RKO (cell line): ENCODE measurements around the gene SLX9.
"Not testable (repeated sequence)": the region's sequence is repeated elsewhere in the genome, so short reads cannot be mapped to it uniquely, and the experiment has no call there.

Source experiments
- DNase-seq: peaks from one replicate; pipeline ENCODE4 v3.0.0-alpha.2; 2016; ENCODE audit warnings: low spot score

Gene SLX9

DNA sequence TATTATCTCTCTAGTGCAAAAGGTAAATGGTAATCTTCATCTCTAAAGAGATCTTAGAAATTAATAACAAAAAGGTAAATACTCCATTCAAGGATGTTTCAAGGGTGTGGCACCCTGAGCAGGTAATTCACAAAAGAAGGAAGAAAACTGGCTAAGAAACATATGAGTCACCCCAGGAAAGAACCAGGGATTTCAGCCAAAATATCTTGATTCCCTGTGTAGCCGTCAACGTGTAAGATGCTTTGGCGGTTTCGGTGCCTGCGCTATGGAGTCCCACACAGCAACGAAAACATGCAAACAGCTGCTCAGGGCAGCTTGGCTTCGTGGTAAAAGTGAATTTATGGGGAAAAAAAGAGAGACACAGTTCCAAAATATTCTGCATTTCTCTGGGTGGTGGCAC, 22.9 kb upstream of the SLX9 start:
- DNase-seq: no peak

DNA sequence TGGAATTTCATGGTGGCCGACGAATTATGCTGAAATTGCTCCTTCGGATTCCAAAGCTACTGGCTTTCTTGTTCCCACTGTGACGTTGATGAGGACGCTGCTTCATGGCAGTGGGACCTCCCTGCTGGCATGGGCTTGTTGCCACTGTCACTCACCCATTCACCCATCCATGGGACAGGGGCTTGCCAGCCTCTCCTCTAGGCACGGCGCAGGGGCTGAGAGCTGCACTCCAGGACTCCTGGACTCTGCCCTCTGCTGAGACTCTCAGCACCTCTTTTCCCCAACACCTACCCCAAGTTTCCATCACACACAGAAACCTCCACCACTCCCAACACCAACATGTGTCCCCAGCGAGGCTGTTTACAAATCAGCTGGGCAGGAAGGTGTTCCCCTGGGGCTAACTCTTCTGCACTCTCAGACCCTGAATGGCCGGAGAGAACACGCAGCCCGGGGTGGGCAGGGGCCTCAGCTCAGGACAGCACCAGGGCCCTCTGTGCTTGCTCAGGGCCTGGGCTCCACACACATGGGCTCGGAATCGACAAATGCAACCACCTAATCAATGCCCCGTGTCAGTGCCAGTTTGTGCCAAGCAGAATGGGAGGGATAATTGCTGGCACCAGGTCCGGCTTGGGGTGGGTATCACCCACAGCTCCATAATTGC, 22.3 kb upstream of the SLX9 start:
- DNase-seq: no peak

DNA sequence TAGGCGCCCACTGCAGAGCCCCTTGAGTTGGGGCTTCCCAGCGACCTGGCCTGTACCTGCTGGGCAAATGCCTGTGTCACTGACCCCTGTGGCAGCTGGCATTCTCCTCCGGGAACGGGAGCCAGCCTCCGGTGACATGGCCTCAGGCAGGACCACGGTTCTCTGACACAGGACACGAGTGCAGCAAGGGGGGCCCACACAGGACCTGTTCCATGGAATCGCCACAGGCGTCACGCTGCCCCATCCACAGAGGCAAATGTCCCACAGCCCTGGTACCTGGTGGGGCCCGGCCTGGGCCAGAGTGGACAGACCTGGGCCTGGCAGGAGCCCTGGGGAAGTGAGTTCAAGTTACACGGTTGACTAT, 21.7 kb upstream of the SLX9 start:
- DNase-seq: no peak

DNA sequence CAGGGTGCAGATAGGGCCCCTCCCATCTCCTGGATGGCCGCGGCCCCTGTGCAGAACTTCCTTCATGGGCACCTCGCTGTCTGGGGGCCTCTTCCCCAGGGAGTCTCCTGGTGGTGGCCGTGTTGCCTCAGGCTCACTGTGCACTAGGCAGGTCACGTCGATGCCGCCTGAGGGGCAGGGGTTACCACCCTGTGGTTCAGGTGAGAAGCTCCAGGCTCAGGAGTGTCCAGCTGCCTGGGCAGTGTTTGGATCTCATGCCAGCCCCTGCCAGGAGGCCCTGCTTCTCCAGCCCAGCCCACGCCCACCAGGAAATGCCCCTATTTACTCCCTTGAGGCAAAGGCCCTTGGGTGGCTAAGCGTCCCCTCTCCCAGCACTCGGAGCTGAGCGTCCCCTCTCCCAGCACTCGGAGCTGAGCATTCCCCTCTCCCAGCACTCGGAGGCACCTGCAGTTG, 21.2 kb upstream of the SLX9 start:
- no peak for DNase-seq

DNA sequence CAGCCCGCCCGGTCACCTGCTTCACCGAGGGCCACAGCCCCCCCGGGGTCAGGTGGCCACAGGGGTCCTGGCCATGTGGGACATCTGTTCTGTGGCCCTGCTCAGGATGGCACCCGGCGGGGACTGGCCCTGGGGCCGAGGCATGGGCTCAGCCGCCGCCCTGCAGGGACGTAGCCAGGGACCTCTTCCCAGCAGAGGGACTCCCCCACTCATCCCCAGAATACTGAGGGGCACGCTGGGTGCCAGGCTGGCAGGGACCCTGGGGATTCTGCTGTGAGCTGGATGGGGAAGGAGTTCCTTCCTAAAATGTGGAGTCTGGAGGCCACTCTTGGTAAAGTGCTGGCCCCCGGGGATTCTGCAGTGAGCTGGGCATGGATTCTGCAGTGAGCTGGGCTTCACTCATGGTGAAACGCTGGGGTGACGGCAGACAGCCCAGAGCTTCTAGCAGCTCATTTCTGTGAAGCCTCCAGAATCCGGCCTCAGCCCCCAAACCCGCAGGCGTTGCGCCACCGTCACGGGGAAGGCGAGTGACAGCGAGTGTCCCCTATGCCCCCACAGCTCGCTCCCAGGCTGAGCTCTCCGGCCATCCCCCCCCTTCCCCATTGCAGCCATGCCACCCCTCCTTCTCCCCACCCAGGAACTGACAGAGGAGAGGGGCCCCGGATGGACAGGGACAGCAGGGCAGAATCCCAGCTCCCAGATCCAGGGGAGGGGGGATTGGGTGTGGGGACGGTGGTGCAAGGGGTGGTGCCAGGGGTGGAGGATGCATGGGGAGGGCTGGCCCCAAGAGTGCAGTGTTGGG, 20.5 kb upstream of the SLX9 start:
- no peak for DNase-seq

DNA sequence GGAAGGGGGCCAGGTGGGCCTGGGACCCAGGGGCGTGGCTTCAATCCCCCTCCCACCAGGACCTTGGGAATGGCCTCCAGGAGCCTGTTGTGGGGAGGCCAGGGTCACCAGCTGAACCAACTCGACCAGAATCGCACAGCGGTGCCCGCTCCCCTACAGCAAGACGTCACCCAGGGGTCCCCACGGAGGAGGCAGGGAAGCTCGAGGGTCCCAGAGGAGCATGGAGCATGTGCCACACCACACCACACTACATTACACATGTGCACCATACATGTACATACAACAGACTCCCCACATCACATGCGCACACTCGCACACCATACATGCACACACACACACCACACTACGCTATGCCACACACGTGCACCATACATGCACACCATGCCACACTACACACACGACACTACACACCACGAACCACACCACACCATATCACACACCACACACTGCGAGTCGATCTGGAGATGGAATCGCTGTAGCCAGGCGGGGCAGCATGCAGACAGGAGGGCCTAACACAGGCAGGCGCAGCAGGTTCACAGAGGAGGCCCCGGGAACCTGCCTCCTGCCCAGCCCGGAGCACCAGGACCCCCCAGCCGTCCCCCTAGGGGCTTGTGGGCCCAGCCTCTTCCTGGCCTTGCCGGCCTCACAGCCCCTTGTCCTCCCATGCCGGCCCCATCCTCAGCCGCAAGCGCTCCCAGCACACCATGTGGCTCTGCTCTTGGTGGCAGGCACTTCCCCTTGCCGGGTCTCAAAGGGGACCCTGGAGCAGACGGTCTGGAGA, 19.7 kb upstream of the SLX9 start:
- no peak for DNase-seq

DNA sequence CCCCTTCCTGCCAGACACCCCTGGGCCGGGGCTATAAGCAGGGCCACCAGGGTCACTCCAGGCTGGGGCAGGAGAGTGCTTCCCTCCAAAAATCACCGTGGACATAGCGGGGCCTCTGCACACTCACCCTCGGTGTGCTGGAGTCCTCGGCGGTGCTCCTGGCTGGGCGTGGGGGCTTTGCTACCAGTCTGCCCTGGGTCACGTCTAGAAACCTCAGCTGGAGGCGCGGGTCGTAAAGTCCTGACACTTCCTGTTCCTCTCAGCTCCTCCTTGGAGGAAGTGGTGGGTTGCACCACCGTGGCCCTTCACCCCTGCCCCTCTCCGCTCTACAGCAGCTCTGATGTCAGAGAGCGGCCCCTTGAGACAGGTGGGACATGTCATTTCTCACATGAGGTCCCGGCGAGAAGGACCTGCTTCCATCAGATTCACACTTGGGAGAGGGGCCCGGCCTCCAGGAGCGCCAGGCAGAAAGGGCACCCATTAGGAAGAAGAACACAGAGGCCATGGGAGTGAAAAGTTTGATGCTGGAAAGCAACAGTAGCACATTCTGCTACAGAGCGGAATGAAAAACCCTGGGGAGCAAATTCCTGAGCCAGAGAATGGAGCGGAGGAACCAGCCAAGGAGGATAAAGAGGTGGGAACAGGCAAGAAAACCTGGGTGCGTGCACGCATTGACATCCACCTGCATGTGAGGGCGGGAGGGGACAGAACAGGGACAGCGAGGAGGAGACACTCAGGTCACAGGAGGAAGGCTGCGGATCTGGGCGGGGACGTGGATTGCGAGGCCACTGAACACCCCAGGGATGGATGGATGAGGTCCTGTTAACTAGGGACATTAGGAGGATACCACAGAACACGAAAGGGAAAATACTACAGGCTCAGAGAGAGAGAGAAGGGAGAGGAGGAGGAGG, 18.9 kb upstream of the SLX9 start, which contains the start of gene ITGB2:
Gene ITGB2, minus strand, starts transcription at position 206 of the 911 bp plus-strand sequence. CDS start 10,117 bp downstream, outside the sequence.
- DNase-seq: no peak

DNA sequence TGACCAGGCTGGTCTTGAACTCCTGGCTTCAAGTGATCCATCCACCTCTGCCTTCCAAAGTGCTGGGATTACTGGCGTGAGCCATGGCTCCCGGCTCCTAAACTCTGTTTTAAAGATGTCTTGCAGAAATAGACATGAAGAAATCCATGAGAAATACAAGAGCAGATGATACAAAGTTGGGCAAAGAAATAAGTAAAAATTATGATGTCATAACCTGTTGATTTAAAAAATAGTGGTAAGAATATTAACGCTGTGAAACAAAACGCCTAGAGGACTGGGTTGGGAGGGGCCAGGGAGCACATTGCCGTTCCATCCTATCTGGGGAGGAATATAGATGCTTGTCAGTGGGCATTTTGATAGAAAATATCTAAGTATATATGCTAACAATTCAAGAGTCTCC, 17.9 kb upstream of the SLX9 start:
- DNase-seq: no peak

DNA sequence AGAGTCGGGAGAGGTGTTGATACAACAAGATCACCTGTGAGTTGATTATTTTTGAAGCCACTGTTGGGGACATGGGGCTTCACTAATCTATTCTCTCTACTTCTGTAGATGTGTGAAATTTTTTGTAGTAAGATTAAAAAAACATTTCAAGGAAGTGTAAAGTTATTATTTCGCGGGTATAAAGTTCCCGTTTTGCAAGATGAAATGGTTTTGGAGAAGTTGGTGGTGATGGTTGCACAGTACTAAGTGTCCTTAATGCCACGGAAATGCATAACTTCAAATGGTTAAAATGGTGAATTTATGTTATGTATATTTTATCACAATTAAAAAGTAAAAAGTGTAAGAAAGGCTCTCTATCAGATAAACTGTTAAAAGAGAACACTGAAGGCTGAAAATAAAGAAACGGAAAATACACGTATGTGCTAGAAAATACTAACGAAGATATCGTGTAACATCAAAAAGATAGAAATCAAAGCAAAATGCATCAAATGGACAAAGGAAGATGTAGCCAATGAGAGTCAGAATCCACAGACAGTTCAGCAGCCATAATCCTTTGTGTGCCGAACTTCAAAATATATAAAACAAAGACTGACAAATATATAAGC, 16.2 kb upstream of the SLX9 start:
- no peak for DNase-seq

DNA sequence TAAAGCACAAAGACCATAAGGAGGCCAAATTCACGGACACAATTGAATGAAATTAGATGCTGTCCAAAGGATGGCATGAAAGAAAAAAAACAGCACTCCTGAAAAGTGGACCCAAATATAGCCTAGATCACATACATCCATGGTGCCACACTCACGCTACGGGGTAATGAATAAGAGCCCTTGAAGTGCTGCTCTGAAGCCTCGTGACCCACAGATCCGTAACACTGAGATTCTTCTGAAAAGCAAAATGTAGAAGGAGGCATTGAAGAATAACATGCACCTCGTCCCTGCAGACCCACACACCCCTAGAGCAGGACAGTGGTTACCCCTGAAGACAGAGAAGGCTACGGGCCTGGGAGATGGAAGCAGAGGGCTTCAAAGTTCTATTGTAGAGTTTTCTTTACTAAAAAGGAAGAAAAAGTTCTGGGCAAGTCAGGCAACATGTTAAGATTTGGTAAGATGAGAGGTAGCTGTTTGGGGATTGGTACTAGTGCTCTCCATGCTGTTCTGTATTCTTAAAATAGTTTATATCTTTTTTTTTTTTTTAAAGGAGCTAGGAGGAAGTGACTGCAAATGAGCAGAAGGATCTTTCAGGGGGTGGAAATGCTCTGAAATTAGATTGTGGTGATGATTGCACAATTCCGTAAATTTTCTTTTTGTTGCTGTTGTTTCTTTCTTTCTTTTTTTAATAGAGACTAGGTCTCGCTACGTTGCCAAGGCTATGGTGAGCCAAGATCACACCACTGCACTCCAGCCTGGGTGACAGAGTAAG, 15.0 kb upstream of the SLX9 start:
- no peak for DNase-seq

DNA sequence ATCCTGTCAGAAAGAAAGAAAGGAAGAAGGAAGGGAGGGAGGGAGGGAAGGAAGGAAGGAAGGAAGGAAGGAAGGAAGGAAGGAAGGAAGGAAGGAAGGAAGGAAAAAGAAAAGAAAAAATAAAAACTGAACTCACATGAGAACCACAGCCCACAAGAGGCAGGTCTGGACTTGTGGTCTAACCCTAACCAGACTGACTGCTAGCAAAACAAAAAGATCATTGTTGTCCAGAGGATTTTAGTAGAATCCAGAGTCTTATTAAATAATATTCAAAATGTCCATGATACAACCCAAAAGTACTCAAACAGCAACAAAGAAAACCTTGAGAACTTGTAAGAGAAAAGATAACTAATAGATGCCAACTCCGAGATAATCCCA, 14.5 kb upstream of the SLX9 start:
- no peak for DNase-seq

DNA sequence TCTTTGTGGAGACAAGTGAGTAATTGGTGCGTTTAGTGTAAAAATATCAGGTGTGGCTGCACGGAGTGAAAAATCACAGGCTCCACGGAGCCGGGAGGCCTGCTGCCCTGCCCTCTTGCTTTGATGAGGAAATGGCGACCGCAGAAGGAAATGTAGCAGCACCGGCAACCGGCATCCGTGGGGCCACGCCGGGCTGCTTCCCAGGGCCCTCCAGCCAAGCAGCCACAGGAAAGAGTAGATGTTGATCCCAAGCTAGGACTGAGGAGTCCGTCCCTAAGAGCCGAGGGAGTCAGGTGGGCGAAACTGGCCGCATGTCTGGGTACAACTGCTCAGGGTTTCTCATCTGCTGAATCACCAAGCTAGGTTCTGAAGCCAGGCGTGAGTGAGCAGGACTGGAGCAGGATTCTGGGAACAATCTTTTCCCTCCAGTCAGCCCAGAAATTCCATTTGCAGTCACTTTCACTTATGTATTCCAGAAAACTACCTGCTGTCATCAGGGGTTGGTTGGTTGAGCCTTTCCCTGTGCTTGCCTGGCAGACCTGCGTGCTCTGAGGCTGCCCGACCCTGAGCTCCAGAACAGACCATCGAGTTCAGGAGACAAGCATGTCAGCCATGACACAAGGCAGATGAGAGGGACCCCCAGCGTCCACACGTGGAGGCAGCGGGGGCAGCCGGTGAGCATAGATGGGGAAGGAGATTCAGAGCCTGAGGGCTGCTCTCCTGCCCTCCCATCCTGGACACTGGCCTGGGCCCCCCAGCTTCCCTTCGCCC, 13.3 kb upstream of the SLX9 start:
- DNase-seq: no peak

DNA sequence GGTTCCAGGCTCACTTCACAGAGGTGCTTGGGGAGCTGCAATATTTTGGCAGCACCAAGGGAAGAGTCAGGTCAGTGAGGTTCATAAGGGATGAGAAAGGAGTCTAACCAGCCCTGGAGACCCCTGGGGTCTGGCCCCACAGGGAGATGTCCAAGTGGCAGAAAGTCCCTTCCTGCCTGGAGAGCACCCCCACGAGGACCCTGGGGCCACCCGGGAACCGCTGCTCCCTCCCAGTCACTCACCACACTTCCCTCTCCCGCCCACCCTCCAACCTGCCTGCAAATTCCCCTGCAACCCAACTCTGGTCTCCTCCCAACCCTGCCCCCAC, 12.6 kb upstream of the SLX9 start:
- DNase-seq: no peak

DNA sequence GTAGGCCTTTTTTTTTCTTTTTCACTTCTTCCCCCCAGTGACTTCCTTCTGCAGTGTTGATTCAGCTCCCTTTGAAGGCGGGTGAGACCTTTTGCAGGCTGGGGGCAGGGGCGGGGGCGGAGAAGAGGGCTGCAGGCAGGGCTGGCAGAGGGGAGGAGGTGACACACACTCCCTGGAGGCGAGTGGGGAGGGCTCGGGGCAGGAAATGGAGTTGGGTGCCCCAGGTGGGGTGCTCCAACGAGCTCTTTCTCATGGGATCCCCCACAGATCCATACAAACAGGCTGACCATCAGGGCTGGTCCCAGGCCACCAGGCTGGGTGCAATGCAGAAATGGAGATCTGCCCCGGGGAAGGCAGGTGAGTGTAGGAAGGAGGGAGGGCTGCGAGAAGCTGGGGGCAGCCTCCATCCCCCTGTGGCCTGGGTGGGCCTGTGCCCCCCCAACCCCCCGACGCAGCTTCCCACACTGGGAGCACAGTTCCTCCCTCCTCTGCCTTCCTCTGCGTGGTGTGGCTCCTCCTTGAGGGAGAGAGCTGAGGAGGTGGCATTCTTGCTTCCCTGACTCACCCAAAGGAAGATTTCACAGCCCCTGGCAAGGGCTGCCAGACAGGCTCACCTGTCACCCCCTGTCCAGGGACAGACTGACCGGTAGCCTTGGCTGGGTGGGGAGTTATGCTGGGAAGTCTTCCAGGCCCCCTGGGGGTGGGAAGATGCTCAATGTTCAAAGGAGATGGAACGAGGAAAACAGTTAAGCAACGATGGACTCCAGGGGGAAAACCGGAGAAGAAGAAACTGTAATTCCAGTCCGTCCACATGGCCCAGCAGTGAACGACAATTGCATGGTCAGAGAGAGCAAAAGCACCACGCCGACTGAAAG, 12.0 kb upstream of the SLX9 start:
- no peak for DNase-seq

DNA sequence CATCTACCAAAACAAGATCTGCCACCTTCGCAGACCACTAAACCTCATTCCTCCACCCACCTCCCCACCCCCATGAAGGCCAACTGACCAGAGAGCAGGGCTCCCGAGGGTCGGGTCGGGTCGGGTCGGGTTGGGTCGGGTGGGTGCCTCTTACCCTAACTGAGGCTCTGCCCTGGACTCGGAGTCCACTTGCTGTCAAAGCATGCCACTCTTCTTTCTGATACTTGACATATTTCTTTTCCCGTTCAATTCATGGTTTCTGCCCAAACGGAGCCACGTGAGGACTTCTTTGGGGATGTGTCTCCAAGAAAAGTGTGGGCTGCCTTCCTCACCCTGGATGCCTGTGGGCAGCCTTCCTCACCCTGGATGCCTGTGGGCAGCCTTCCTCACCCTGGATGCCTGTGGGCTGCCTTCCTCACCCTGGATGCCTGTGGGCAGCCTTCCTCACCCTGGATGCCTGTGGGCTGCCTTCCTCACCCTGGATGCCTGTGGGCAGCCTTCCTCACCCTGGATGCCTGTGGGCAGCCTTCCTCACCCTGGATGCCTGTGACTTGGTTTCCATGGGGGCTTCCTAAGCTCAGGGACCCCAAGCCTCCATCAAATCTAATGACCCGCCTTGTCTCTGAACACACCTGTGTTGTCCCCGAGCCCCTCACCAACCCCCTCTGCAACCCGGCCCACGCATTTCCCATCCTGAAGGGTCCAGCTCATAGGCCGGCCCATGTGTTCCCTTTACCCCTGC, 11.2 kb upstream of the SLX9 start:
- DNase-seq: not testable (repeated sequence)

DNA sequence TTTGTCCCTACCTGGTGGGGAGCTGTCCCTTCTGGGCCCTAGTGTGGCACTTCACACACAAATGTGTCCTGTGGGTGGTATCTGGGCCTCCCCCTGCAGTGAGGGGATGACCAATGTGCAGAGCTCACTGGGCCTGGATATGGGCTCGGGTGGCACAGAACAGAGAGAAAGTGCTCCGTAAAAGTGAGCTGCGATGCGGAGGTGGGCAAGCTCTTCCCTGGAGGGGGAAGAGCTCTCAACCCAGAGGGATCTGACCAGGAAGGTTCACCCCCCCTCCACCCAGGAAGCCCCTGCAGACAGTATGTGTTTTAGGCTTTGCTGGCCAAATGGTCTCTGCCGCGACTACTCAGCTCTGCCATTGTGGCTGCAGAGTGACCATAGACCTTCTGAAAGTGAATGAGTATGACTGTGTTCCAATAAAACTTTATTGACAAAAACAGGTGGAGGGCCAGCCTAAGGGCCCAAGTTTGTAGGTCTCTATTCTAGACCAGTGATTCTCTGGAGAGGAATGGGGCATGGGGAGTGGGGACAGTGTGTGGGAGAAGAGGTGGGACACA, 10.5 kb upstream of the SLX9 start:
- DNase-seq: no peak

DNA sequence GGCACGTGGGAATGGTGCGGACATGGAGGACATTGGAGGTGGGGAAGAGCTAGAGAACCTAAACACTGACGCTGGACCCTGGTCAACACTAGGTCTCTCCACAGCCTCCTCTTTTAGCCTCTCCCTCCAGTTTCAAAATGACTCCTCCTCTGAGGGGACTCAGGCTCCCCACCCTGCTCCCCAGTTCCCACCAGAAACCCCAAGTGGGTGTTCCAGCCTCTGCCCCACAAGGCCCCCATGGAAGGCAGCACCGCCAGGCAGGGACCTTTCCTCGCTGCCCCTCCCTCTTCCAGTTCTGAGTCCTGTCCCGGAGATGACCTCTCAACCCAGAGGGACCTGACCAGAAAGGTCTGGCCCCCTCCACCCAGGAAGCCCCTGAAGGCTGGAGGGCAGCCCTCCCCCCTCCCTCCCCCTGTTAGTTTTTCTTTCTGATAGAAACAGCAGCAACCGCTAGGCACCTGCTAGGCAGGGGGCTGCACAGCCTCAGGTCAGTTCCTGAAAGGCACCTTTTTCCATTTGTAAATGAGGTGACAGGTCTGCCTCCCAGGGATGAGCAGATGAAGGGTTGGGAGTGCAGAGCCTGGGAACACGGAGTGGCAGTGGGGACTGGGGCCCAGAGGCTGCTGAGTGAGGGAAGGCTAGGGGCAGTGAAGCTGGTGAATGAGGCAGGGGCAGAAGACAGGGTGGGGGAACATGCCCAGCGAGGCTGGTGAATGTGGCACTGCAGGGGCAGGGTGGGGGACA, 9.9 kb upstream of the SLX9 start:
- DNase-seq: no peak
